Nephron (organoid): ENCODE measurements around the gene MRPL37.
"Not testable (repeated sequence)": the region's sequence is repeated elsewhere in the genome, so short reads cannot be mapped to it uniquely, and the experiment has no call there.

Experiments
- H3K27ac Mint-ChIP-seq, 3 experiments: 2 replicates each; pipeline ENCODE4 v1.8.0; 2020; ENCODE audit warnings: mixed read lengths in 3 of 3, mild to moderate bottlenecking in 2 of 3, moderate library complexity in 1 of 3
- H3K27me3 Mint-ChIP-seq: 2 replicates; pipeline ENCODE4 v1.8.0; 2021; ENCODE audit warnings: low read depth, mild to moderate bottlenecking, moderate library complexity, mixed read lengths
- H3K36me3 Mint-ChIP-seq: 2 replicates; pipeline ENCODE4 v1.8.0; 2020; ENCODE audit warnings: low read depth, mixed read lengths
- H3K4me1 Mint-ChIP-seq: 2 replicates; pipeline ENCODE4 v1.8.0; 2020; ENCODE audit warnings: mixed read lengths
- H3K4me3 Mint-ChIP-seq, 3 experiments: 2 replicates each; pipeline ENCODE4 v1.8.0; 2020; ENCODE audit warnings: mild to moderate bottlenecking in 3 of 3, mixed read lengths in 3 of 3, moderate library complexity in 2 of 3
- H3K9me3 Mint-ChIP-seq: 2 replicates; pipeline ENCODE4 v1.8.0; 2020; ENCODE audit warnings: mixed read lengths
- TF ChIP-seq, protein P1 (sequence below), 3 experiments: fragments of 200-600 bp; sonication (generic); IDR thresholded peaks; one replicate each; pipeline ENCODE4 v1.5.0; 2021; ENCODE audit warnings: antibody characterized with exemption in 3 of 3; ENCODE audit not compliant: unreplicated experiment in 3 of 3

MRPL37 gene

DNA sequence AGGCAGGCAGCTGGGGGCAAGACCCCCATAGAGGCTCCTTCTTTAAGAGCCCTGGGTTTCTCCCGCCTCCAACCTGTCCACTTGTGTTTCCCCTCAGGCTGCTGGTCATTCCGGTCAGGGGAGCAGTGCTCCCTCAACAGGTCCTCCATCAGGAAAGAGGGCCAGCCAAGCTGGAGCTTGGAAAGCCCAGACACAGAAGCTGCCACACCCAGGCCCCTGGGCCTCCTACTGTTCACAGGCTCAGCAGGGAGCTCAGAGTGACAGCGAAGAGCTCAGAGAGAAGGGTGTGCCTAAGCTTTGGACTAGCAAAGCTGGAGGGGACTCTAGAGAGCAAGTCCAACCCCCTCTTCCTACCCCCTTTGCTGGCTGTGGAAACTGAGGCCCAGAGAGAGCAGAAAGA, 36.9 kb upstream of the MRPL37 start:
- H3K27me3 Mint-ChIP-seq: peaks cover 4% of the 10 kb centered on the region
- no peak overlapping the region for H3K27ac Mint-ChIP-seq
- no peaks in the 10 kb centered on the region for H3K36me3 Mint-ChIP-seq
- H3K9me3 Mint-ChIP-seq: no peaks in the 10 kb centered on the region
- no peak overlapping the region for H3K4me3 Mint-ChIP-seq
- H3K4me1 Mint-ChIP-seq: no peaks in the 10 kb centered on the region
- TF ChIP-seq, protein P1, sequence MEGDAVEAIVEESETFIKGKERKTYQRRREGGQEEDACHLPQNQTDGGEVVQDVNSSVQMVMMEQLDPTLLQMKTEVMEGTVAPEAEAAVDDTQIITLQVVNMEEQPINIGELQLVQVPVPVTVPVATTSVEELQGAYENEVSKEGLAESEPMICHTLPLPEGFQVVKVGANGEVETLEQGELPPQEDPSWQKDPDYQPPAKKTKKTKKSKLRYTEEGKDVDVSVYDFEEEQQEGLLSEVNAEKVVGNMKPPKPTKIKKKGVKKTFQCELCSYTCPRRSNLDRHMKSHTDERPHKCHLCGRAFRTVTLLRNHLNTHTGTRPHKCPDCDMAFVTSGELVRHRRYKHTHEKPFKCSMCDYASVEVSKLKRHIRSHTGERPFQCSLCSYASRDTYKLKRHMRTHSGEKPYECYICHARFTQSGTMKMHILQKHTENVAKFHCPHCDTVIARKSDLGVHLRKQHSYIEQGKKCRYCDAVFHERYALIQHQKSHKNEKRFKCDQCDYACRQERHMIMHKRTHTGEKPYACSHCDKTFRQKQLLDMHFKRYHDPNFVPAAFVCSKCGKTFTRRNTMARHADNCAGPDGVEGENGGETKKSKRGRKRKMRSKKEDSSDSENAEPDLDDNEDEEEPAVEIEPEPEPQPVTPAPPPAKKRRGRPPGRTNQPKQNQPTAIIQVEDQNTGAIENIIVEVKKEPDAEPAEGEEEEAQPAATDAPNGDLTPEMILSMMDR (IDR thresholded peaks at IDR 0.05; ENCODE audit: unreplicated experiment in 3 of 3): no peak

DNA sequence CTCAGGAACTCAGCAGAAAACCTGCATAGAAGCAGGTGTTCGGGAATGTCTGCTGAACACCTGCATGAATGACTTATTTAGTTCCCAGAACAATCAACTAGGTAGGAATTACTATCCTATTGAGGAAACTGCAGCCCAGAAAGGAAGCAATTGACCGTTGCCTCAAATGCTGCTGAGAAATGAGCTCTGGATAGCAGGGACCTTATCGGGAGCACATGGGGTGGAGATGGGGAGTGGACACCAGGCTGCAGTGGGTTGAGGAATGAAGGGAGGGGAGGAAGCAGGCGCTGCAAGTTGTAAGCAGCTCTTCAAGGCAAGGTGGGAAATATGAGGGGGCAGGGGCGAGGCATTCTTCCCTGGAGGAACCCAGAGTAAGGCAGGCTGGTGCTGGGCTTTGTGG, 36.4 kb upstream of the MRPL37 start:
- Mint-ChIP-seq H3K4me1 (no peaks in the 10 kb centered on the region), H3K4me3 (no peak overlapping the region), H3K36me3 (no peaks in the 10 kb centered on the region), H3K27me3 (peaks cover 4% of the 10 kb centered on the region), H3K9me3 (no peaks in the 10 kb centered on the region), H3K27ac (no peak overlapping the region)
- TF ChIP-seq, protein P1 (IDR thresholded peaks at IDR 0.05; ENCODE audit: unreplicated experiment in 3 of 3): no peak

DNA sequence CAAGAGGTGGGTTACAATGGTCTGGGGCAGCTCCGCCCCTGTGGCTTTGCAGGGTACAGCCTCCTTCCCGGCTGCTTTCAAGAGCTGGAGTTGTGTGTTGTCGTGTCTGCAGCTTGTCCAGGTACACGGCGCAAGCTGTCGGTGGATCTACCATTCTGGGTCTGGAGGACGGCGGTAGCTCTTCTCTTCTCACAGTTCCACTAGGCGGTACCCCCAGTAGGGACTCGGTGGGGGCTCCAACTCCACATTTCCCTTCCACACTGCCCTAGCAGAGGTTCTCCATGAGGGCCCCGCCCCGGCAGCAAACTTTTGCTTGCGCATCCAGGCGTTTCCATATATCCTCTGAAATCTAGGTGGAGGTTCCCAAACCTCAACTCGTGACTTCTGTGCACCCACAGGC, 34.8 kb upstream of the MRPL37 start:
- Mint-ChIP-seq H3K27ac (no peak overlapping the region), H3K4me1 (no peaks in the 10 kb centered on the region), H3K9me3 (no peaks in the 10 kb centered on the region), H3K4me3 (no peak overlapping the region), H3K36me3 (no peaks in the 10 kb centered on the region), H3K27me3 (peaks cover 4% of the 10 kb centered on the region)
- TF ChIP-seq, protein P1 (IDR thresholded peaks at IDR 0.05; ENCODE audit: unreplicated experiment in 3 of 3): no peak

DNA sequence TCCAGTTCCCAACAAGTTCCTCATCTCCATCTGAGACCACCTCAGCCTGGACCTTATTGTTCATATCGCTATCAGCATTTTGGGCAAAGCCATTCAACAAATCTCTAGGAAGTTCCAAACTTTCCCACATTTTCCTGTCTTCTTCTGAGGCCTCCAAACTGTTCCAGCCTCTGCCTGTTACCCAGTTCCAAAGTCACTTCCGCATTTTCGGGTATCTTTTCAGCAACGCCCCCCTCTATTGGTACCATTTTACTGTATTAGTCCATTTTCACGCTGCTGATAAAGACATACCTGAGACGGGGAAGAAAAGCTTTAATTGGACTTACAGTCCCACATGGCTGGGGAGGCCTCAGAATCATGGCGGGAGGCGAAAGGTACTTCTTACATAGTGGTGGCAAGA, 33.6 kb upstream of the MRPL37 start:
- H3K4me3 Mint-ChIP-seq, H3K36me3 Mint-ChIP-seq: not testable (repeated sequence)

DNA sequence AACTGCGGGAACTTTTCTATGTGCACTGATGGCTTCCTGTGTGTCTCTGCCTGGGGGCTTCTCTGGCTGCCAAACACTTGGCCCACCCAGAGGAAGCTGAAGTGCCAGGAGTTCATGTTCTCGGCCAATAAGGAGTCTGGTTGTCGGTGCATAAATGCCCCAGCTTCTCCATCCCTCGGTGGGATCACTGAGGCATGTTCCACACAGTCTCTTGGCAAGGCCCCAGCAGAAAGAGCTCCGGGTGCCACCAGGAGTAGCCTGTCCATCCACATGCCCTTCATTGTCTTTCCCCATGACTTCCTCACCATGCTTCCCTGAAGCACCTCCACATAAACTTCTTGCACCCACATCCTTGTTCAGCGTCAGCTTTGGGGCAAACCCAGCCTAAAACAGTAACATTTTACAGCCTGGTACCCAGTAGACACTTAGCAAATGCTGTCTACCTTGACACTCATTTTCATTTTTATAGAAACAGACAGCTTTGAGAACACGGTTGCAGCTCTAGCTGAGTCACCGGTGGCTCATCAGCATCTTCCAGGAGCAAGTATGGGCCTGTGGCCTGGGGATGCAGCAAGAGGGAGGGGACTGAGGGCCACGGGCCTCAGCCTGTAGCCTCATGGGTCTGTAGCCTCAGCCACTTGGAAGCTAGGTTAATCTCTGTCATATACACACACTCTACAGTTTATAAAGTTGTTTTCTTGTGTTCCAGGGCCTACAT, 32.4 kb upstream of the MRPL37 start:
- Mint-ChIP-seq H3K27me3 (peaks cover 4% of the 10 kb centered on the region), H3K36me3 (no peaks in the 10 kb centered on the region), H3K4me1 (peaks cover 3% of the 10 kb centered on the region), H3K9me3 (no peaks in the 10 kb centered on the region), H3K27ac (no peak overlapping the region), H3K4me3 (no peak overlapping the region)
- TF ChIP-seq, protein P1 (IDR thresholded peaks at IDR 0.05; ENCODE audit: unreplicated experiment in 3 of 3): no peak

More for the DNA sequence above, 33.6 kb upstream of the MRPL37 start:
- not testable (repeated sequence) for H3K9me3 Mint-ChIP-seq, H3K27ac Mint-ChIP-seq, H3K4me1 Mint-ChIP-seq, H3K27me3 Mint-ChIP-seq

DNA sequence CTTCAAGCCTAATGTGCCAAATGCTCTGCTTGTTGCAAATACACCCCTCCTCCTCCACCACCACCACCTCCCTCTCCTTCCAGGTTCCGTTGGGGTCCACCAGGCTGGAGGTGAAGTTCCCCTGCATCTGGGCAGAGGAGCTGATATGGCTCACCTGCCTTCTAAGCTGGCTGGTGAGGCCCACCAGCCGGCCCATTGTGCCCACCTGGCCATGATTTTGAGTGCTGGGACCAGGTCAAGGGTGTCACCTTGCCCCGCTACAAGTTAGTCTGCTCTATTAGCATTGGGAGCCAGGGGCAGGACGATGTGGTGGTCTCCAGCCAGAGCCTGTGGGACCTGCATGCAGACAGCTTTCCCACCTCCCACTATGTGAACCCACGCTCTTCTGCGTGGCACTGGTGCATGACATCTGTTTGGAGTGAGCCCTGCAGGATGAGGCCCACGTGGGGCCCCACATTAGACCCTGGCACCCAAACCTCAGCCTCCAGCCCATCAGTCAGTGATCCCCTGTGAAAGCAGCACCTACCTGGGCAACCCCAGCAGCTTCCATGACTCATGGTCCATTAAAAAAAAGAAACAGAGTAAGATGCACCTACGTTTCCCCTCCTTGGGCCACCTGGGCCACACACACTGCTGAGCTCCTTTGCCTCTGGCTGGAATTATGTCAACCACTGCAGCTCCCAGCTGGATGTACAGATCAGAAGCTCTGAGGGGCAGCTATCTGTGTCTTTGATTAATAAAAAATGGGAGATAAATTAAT, 31.6 kb upstream of the MRPL37 start:
- H3K27me3 Mint-ChIP-seq: peaks cover 4% of the 10 kb centered on the region
- TF ChIP-seq, protein P1 (IDR thresholded peaks at IDR 0.05; ENCODE audit: unreplicated experiment in 3 of 3): no peak
- no peaks in the 10 kb centered on the region for H3K36me3 Mint-ChIP-seq
- no peak overlapping the region for H3K27ac Mint-ChIP-seq
- H3K4me1 Mint-ChIP-seq: peaks cover 10% of the 10 kb centered on the region
- H3K4me3 Mint-ChIP-seq: no peak overlapping the region
- no peaks in the 10 kb centered on the region for H3K9me3 Mint-ChIP-seq
